ENCODE measurements around the gene F7. TPM values are rescaled to one million over a fixed set of nuclear protein-coding genes. Genes with fewer than 3 reads are reported as not detected.
A peak's percentile ranks its signal among the peaks of the same experiment; 100 is the strongest.

F7 gene
- total RNA-seq, 5 donors from 2014 or later (not counting 1 experiment from before 2014, with no cell fraction given) = 0.13 to 0.23 (median 0.23) TPM; not detected in 2

DNA sequence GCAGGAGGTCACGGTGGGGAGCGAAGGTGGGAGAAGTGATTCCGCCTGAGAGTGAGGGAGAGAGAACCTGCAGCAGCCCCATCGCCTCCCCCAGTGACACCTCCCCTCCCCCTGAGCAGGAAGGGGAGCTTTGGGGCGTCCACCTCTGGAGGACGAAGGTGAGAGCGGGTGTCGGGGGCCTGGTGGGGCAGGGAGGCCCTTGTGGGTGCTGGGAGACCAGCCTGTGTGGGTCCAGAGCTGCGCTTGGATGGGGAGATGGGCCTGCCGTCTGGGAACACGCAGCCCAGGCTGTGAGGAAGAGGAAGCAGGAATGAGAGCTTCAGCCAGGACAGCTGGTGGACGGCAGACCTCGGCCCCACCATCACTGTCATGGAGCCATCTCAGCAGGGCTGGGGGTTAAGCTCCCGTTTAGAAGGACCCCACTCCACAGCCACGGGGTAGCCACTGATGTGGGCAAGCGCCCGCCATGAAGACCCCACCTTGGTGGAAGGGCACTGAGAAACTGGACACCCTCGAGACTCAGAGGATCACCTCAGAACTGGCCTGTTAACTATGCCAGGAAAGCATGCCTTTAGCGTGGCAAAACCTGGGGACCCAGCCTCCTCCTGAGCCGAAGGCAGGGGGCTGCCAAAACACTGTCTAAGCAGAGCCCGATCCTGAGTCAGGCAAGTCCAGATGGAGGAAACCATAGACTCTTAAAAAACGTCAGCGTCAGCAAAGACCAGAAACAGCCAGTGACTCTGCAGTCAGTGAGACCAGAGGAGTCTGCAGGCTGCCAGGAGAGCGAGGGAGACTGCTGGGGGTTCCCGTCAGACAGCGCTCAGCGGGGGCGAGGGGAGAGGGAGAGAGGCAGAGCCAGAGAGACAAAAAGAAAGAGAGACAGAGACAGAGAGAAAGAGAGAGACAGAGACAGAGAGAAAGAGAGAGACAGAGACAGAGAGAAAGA is 46.4 kb downstream of the F7 start:
- ATAC-seq (replicated peaks in 1 of 4) = no peak
- Histone ChIP-seq H3K9me3 (no peaks in the 10 kb centered on the region), H3K27me3 (replicated peaks in 1 of 2; ENCODE audit: control insufficient read depth in 2 of 2, extremely low read depth in 1 of 2, insufficient read depth in 2 of 2, low read length in 1 of 2) (peaks cover 2 to 27% of the 10 kb centered on the region in 2 experiments), H3K36me3 (ENCODE audit: control insufficient read depth in 2 of 2, extremely low read depth in 1 of 2, insufficient read depth in 1 of 2, low read length in 1 of 2) (no peaks in the 10 kb centered on the region), H3K4me1 (ENCODE audit: control insufficient read depth in 1 of 2, extremely low read depth in 1 of 2, insufficient read depth in 2 of 2, low read length in 2 of 2) (peaks cover 15 to 26% of the 10 kb centered on the region in 2 experiments), H3K4me3 (ENCODE audit: control insufficient read depth in 1 of 2, extremely low read depth in 1 of 2, low read length in 1 of 2) (peak overlapping the region in 1 of 2 donors; percentile 81), H3K27ac (ENCODE audit: low read length) (no peak overlapping the region)
- peak overlapping the region in 1 of 2 donors; percentile 66 for H3K27ac Mint-ChIP-seq
- peaks cover 19 to 21% (median 19%) of the 10 kb centered on the region in 3 donors for H3K4me1 Mint-ChIP-seq
- peaks cover 3 to 7% (median 6%) of the 10 kb centered on the region in 3 donors for H3K9me3 Mint-ChIP-seq
- peak overlapping the region; percentile 77 to 84 (median 83) for H3K4me3 Mint-ChIP-seq
- no peaks in the 10 kb centered on the region for H3K36me3 Mint-ChIP-seq
- H3K27me3 Mint-ChIP-seq = peaks cover 0 to 4% of the 10 kb centered on the region in 2 donors
- ChIA-PET POLR2A (no interaction called here), CTCF (interaction anchor here in 1 of 2 donors (0.6 kb wide), 1 partner anchor 430 kb away, joined by 4 read pairs; no protein-coding TSS in a partner anchor)
- peak in 2 of 35 experiments; percentile 22 to 39 for DNase-seq
- 63% methylated on average over 17 of the region's 28 CpGs for WGBS (ENCODE audit: insufficient coverage)

GRCh38 chr13:113152691-113152983 is 47.0 kb downstream of the F7 start:
- H3K27me3 Mint-ChIP-seq = no peaks in the 10 kb centered on the region
- Histone ChIP-seq H3K27ac (ENCODE audit: low read length) (no peak overlapping the region), H3K27me3 (replicated peaks in 1 of 2; ENCODE audit: control insufficient read depth in 2 of 2, extremely low read depth in 1 of 2, insufficient read depth in 2 of 2, low read length in 1 of 2) (peaks cover 2 to 23% of the 10 kb centered on the region in 2 experiments), H3K9me3 (no peaks in the 10 kb centered on the region), H3K36me3 (ENCODE audit: control insufficient read depth in 2 of 2, extremely low read depth in 1 of 2, insufficient read depth in 1 of 2, low read length in 1 of 2) (no peaks in the 10 kb centered on the region), H3K4me1 (ENCODE audit: control insufficient read depth in 1 of 2, extremely low read depth in 1 of 2, insufficient read depth in 2 of 2, low read length in 2 of 2) (peaks cover 15 to 26% of the 10 kb centered on the region in 2 experiments), H3K4me3 (ENCODE audit: control insufficient read depth in 1 of 2, extremely low read depth in 1 of 2, low read length in 1 of 2) (peak overlapping the region; percentile 53 to 81)
- POLR2A ChIA-PET = no interaction called here
- H3K4me3 Mint-ChIP-seq = peak overlapping the region; percentile 77 to 84 (median 83)
- no peaks in the 10 kb centered on the region for H3K36me3 Mint-ChIP-seq
- H3K9me3 Mint-ChIP-seq = peaks cover 3 to 7% (median 6%) of the 10 kb centered on the region in 3 donors
- peak overlapping the region; percentile 63 to 88 for H3K27ac Mint-ChIP-seq
- H3K4me1 Mint-ChIP-seq = peaks cover 19 to 21% (median 19%) of the 10 kb centered on the region in 3 donors
- no peak for ATAC-seq (replicated peaks in 1 of 4)
- DNase-seq = no peak
- CTCF ChIA-PET = no interaction called here
- WGBS (ENCODE audit: insufficient coverage) = 20% methylated on average over 1 of the region's 2 CpGs

GRCh38 chr13:113152984-113153809 is 47.6 kb downstream of the F7 start:
- Histone ChIP-seq H3K36me3 (ENCODE audit: control insufficient read depth in 2 of 2, extremely low read depth in 1 of 2, insufficient read depth in 1 of 2, low read length in 1 of 2) (no peaks in the 10 kb centered on the region), H3K9me3 (no peaks in the 10 kb centered on the region), H3K4me1 (ENCODE audit: control insufficient read depth in 1 of 2, extremely low read depth in 1 of 2, insufficient read depth in 2 of 2, low read length in 2 of 2) (peaks cover 15 to 26% of the 10 kb centered on the region in 2 experiments), H3K27me3 (replicated peaks in 1 of 2; ENCODE audit: control insufficient read depth in 2 of 2, extremely low read depth in 1 of 2, insufficient read depth in 2 of 2, low read length in 1 of 2) (peaks cover 2 to 23% of the 10 kb centered on the region in 2 experiments), H3K4me3 (ENCODE audit: control insufficient read depth in 1 of 2, extremely low read depth in 1 of 2, low read length in 1 of 2) (peak overlapping the region; percentile 53 to 81), H3K27ac (ENCODE audit: low read length) (peak overlapping the region; percentile 71)
- POLR2A ChIA-PET = interaction anchor here in 1 of 2 donors (0.5 kb wide), 1 partner anchor 147 kb away, joined by 4 read pairs; no protein-coding TSS in a partner anchor
- ATAC-seq (replicated peaks in 1 of 4) = peak; percentile 35 to 41 (median 40)
- Mint-ChIP-seq H3K27ac (peak overlapping the region; percentile 70 to 88), H3K27me3 (no peaks in the 10 kb centered on the region), H3K36me3 (no peaks in the 10 kb centered on the region), H3K9me3 (peaks cover 3 to 7% (median 6%) of the 10 kb centered on the region in 3 donors), H3K4me1 (peaks cover 19 to 21% (median 19%) of the 10 kb centered on the region in 3 donors), H3K4me3 (peak overlapping the region; percentile 80 to 84 (median 83))
- CTCF ChIA-PET = no interaction called here
- peak in 5 of 35 experiments; percentile 21 to 39 (median 25) for DNase-seq
- WGBS (ENCODE audit: insufficient coverage) = 19% methylated on average over 54 of the region's 60 CpGs

DNA sequence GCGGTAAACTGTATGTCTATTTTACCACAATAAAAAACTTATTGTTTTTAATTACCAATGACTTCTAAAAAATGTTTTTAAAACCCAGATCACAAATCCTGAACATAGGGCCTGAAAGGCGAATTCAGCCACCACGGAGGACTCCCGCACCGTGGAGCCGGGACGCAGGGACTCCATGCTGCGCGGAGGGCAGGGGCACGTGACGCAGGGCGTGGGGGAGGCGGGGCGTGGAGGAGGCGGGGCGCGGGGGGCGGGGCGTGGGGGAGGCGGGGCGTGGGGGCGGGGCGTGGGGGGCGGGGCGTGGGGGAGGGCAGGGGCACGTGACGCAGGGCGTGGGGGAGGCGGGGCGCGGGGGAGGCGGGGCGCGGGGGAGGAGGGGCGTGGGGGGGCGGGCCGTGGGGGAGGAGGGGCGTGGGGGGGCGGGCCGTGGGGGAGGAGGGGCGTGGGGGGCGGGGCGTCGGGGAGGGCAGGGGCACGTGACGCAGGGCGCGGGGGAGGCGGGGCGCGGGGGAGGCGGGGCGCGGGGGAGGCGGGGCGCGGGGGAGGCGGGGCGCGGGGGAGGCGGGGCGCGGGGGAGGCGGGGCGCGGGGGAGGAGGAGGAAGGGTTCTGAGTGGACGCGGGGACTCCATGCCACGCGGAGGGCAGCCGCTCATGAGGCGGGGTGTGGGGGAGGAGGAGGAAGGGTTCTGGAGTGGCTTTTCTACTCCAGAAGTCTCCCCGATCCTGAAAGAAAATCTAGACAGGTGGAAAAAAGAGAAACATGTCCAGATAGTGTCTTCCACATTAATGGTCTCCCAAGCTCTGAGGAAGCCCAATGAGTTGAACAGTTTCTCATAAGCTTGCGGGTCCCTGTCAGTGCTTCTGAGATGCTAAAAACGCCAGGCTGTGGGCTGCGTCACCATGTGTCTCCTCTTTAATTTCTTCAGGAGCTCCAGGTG is 48.5 kb downstream of the F7 start:
- peak overlapping the region; percentile 71 for H3K27ac ChIP-seq (ENCODE audit: low read length)
- H3K9me3 Mint-ChIP-seq = peaks cover 3 to 7% (median 6%) of the 10 kb centered on the region in 3 donors
- H3K4me1 ChIP-seq (ENCODE audit: control insufficient read depth in 1 of 2, extremely low read depth in 1 of 2, insufficient read depth in 2 of 2, low read length in 2 of 2) = peaks cover 15 to 26% of the 10 kb centered on the region in 2 experiments
- no peaks in the 10 kb centered on the region for H3K36me3 ChIP-seq (ENCODE audit: control insufficient read depth in 2 of 2, extremely low read depth in 1 of 2, insufficient read depth in 1 of 2, low read length in 1 of 2)
- H3K27me3 ChIP-seq (replicated peaks in 1 of 2; ENCODE audit: control insufficient read depth in 2 of 2, extremely low read depth in 1 of 2, insufficient read depth in 2 of 2, low read length in 1 of 2) = peaks cover 2 to 23% of the 10 kb centered on the region in 2 experiments
- peaks cover 19 to 21% (median 19%) of the 10 kb centered on the region in 3 donors for H3K4me1 Mint-ChIP-seq
- H3K36me3 Mint-ChIP-seq = no peaks in the 10 kb centered on the region
- WGBS (ENCODE audit: insufficient coverage) = 48% methylated on average over 3 of the region's 76 CpGs
- ChIA-PET POLR2A (interaction anchor here in 1 of 2 donors (0.5 kb wide), 1 partner anchor 146 kb away, joined by 4 read pairs; no protein-coding TSS in a partner anchor), CTCF (no interaction called here)
- H3K27ac Mint-ChIP-seq = peak overlapping the region; percentile 70 to 86
- H3K27me3 Mint-ChIP-seq = no peaks in the 10 kb centered on the region
- peak overlapping the region; percentile 79 to 83 (median 80) for H3K4me3 Mint-ChIP-seq
- no peaks in the 10 kb centered on the region for H3K9me3 ChIP-seq
- H3K4me3 ChIP-seq (ENCODE audit: control insufficient read depth in 1 of 2, extremely low read depth in 1 of 2, low read length in 1 of 2) = peak overlapping the region; percentile 53 to 81
- peak; percentile 81 to 86 (median 84) for ATAC-seq (replicated peaks in 1 of 4)
- DNase-seq = peak; percentile 39 to 84 (median 65)

DNA sequence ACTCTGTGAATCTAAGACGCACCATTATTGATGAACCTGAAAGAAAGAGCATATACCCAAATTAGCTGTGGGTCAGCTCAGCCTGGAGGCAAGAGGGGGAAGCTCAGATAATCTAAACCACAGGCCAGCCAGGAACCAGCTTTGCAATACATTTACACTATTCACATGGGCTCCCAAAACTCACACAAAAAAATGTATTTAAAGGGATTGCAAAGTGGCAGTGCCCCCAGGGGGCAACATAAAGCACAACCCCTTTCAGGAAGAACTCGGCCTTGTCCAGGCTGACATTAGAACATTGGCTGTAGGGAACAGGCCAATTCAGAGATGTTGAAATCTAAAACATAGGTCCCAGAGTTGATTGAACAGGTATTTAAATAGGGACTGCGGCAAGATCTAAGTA is 49.6 kb downstream of the F7 start:
- H3K4me1 Mint-ChIP-seq = peaks cover 22 to 24% (median 23%) of the 10 kb centered on the region in 3 donors
- Histone ChIP-seq H3K36me3 (ENCODE audit: control insufficient read depth in 2 of 2, extremely low read depth in 1 of 2, insufficient read depth in 1 of 2, low read length in 1 of 2) (no peaks in the 10 kb centered on the region), H3K4me3 (ENCODE audit: control insufficient read depth in 1 of 2, extremely low read depth in 1 of 2, low read length in 1 of 2) (no peak overlapping the region), H3K27me3 (replicated peaks in 1 of 2; ENCODE audit: control insufficient read depth in 2 of 2, extremely low read depth in 1 of 2, insufficient read depth in 2 of 2, low read length in 1 of 2) (peaks cover 2 to 19% of the 10 kb centered on the region in 2 experiments), H3K27ac (ENCODE audit: low read length) (no peak overlapping the region), H3K9me3 (no peaks in the 10 kb centered on the region), H3K4me1 (ENCODE audit: control insufficient read depth in 1 of 2, extremely low read depth in 1 of 2, insufficient read depth in 2 of 2, low read length in 2 of 2) (peaks cover 19 to 26% of the 10 kb centered on the region in 2 experiments)
- WGBS (ENCODE audit: insufficient coverage) = 97% methylated on average over 3 of the region's 3 CpGs
- no peak for ATAC-seq (replicated peaks in 1 of 4)
- H3K4me3 Mint-ChIP-seq = peak overlapping the region in 1 of 3 donors; percentile 44
- H3K27ac Mint-ChIP-seq = peak overlapping the region; percentile 74 to 82
- no peaks in the 10 kb centered on the region for H3K36me3 Mint-ChIP-seq
- ChIA-PET POLR2A (no interaction called here), CTCF (no interaction called here)
- DNase-seq = no peak
- H3K27me3 Mint-ChIP-seq = no peaks in the 10 kb centered on the region
- H3K9me3 Mint-ChIP-seq = peaks cover 3 to 7% (median 6%) of the 10 kb centered on the region in 3 donors

Measured in T-cell (primary cell).